HG03066 (cell line): ENCODE results near the gene C1QL2.

ENCODE experiments used
- ATAC-seq: cut with Tn5 transposase; IDR thresholded peaks from one replicate; pipeline ENCODE4 v1.9.1; 2021; ENCODE audit warnings: low read depth; ENCODE audit not compliant: unreplicated experiment

Gene C1QL2

GRCh38 chr2:119179991-119180390, 21.4 kb upstream of the C1QL2 start:
- no peak for ATAC-seq

GRCh38 chr2:119179202-119179601, 20.7 kb upstream of the C1QL2 start:
- no peak for ATAC-seq

- ATAC-seq = no peak
Observed at GRCh38 chr2:119178776-119179175, 20.2 kb upstream of the C1QL2 start.

GRCh38 chr2:119177838-119178190, 19.3 kb upstream of the C1QL2 start:
- no peak for ATAC-seq

GRCh38 chr2:119177171-119177837, 18.8 kb upstream of the C1QL2 start:
- ATAC-seq = no peak

GRCh38 chr2:119175517-119175916, 17.0 kb upstream of the C1QL2 start:
- no peak for ATAC-seq

GRCh38 chr2:119174993-119175347, 16.4 kb upstream of the C1QL2 start:
- ATAC-seq = no peak

- peak; percentile 78 for ATAC-seq
Observed at GRCh38 chr2:119174216-119174992, 15.9 kb upstream of the C1QL2 start.

- no peak for ATAC-seq
Observed at GRCh38 chr2:119173556-119174060, 15.1 kb upstream of the C1QL2 start.

- no peak for ATAC-seq
Observed at GRCh38 chr2:119170504-119170903, 12.0 kb upstream of the C1QL2 start.

GRCh38 chr2:119169717-119170116, 11.2 kb upstream of the C1QL2 start:
- no peak for ATAC-seq

GRCh38 chr2:119160361-119160990, 1.9 kb upstream of the C1QL2 start:
- ATAC-seq = no peak

GRCh38 chr2:119157850-119158511, 570 bp downstream of the C1QL2 start:
- ATAC-seq = no peak

GRCh38 chr2:119156891-119157773, 1.4 kb downstream of the C1QL2 start:
- ATAC-seq = no peak

GRCh38 chr2:119156105-119156890, 2.3 kb downstream of the C1QL2 start:
- no peak for ATAC-seq

- ATAC-seq = no peak
Observed at GRCh38 chr2:119155633-119156032, 2.9 kb downstream of the C1QL2 start.

GRCh38 chr2:119154076-119154475, 4.5 kb downstream of the C1QL2 start:
- no peak for ATAC-seq

GRCh38 chr2:119149611-119150010, 8.9 kb downstream of the C1QL2 start:
- ATAC-seq = no peak
